Stimulated activated CD4-positive, alpha-beta T cell treated with anti-CD3 and anti-CD28 coated beads, Interleukin-1b, Interleukin-23, amount 100 ng/mL, for 1 hour (primary cell): ENCODE measurements around the gene PKIB.
"Not testable (repeated sequence)": the region's sequence is repeated elsewhere in the genome, so short reads cannot be mapped to it uniquely, and the experiment has no call there.

Source experiments
- DNase-seq, 2 donors: peaks; one replicate each; pipeline ENCODE4 v3.0.0-alpha.2; 2020; ENCODE audit warnings: low read depth in 2 of 2

Gene PKIB

GRCh38 chr6:122620902-122621301 lies 10.7 kb downstream of the PKIB start:
- no peak for DNase-seq

GRCh38 chr6:122621638-122622037 lies 11.4 kb downstream of the PKIB start:
- DNase-seq, result no peak

GRCh38 chr6:122622479-122622878 lies 12.3 kb downstream of the PKIB start:
- no peak for DNase-seq

GRCh38 chr6:122623279-122623678 lies 13.1 kb downstream of the PKIB start:
- DNase-seq, result no peak

GRCh38 chr6:122624853-122625252 lies 14.6 kb downstream of the PKIB start:
- no peak for DNase-seq

GRCh38 chr6:122628714-122629113 lies 18.5 kb downstream of the PKIB start:
- no peak for DNase-seq

GRCh38 chr6:122631571-122632249 lies 21.5 kb downstream of the PKIB start:
- no peak for DNase-seq

- no peak for DNase-seq
Observed at GRCh38 chr6:122640366-122640765, 30.2 kb downstream of the PKIB start.

GRCh38 chr6:122641819-122642218 lies 31.6 kb downstream of the PKIB start:
- DNase-seq, result no peak

GRCh38 chr6:122642604-122643003 lies 32.4 kb downstream of the PKIB start:
- DNase-seq, result not testable (repeated sequence)

GRCh38 chr6:122645256-122645655 lies 35.1 kb downstream of the PKIB start:
- DNase-seq, result no peak

- DNase-seq, result no peak
Observed at GRCh38 chr6:122647765-122648164, 37.6 kb downstream of the PKIB start.

- no peak for DNase-seq
Observed at GRCh38 chr6:122648726-122649125, 38.5 kb downstream of the PKIB start.

GRCh38 chr6:122649701-122650100 lies 39.5 kb downstream of the PKIB start:
- no peak for DNase-seq

GRCh38 chr6:122650403-122650802 lies 40.2 kb downstream of the PKIB start:
- no peak for DNase-seq

- DNase-seq, result no peak
Observed at GRCh38 chr6:122651031-122651430, 40.8 kb downstream of the PKIB start.

GRCh38 chr6:122651604-122652003 lies 41.4 kb downstream of the PKIB start:
- no peak for DNase-seq

- DNase-seq, result no peak
Observed at GRCh38 chr6:122652431-122652830, 42.2 kb downstream of the PKIB start.

GRCh38 chr6:122653094-122653493 lies 42.9 kb downstream of the PKIB start:
- no peak for DNase-seq

GRCh38 chr6:122654012-122654411 lies 43.8 kb downstream of the PKIB start:
- DNase-seq, result no peak

GRCh38 chr6:122657601-122658000 lies 47.4 kb downstream of the PKIB start:
- DNase-seq, result no peak

- no peak for DNase-seq
Observed at GRCh38 chr6:122660296-122660695, 50.1 kb downstream of the PKIB start.

- no peak for DNase-seq
Observed at GRCh38 chr6:122663981-122664380, 53.8 kb downstream of the PKIB start.

GRCh38 chr6:122665929-122666328 lies 55.7 kb downstream of the PKIB start:
- no peak for DNase-seq
